ENCODE measurements around the gene SPOP.

SPOP gene

DNA sequence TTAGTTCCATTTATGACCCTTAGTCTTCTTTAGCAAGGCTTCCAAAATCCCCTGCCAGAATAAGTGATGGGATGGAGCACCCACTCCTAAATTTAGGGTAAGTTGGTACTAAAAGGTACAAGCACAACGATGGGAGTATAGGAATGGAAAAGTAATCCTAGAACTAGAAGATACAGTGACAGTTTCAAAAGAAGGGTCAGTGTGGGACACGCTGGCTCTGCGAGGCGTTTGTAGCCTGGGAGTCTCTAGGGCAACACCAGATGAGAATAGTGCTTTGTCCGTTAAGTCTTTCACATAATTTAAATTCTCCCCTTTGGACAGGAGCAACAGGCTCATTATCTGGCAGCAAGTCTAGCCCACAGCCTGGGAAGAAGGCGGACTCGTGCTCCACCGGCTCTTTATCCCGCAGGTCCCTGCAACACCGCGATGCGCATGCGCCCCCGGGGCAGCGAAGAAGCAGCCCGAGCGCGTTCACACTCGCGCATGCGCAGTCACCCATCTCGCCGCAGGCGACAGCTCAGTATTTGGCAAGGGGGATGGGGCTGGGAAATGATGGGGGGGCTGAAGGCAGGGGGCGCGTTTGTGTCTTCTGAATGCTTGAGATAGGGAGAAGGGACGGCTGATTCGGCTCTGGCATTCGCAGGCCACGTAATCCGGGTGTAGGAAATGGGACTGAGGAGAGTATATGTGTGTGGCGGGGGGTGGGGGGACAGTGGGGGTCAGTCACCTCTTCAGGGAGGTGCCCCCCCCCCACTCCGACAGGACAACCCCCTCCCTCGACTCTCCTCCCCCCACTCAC lies 564 bp downstream of the SPOP start (continued):
- TF ChIP-seq, protein P1, sequence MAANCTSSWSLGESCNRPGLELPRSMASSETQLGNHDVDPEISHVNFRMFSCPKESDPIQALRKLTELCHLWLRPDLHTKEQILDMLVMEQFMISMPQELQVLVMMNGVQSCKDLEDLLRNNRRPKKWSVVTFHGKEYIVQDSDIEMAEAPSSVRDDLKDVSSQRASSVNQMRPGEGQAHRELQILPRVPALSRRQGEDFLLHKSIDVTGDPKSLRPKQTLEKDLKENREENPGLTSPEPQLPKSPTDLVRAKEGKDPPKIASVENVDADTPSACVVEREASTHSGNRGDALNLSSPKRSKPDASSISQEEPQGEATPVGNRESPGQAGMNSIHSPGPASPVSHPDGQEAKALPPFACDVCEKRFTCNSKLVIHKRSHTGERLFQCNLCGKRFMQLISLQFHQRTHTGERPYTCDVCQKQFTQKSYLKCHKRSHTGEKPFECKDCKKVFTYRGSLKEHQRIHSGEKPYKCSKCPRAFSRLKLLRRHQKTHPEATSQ (tag by site-specific recombination; IDR thresholded peaks at IDR 0.05): peak; percentile 56; the same call in 1 of the 2 replicates
- TF ChIP-seq ZNF416 (tag by site-specific recombination; IDR thresholded peaks at IDR 0.05) (no peak), ZNF660 (tag by site-specific recombination; IDR thresholded peaks at IDR 0.05) (peak; percentile 30; the same call in 1 of the 2 replicates), OSR2 (tag by site-specific recombination; IDR thresholded peaks at IDR 0.05) (0 out of 2 replicates have a peak, but pooled peaks have one; percentile 11), ZNF239 (tag by site-specific recombination; IDR thresholded peaks at IDR 0.05) (no peak), GLI4 (tag by site-specific recombination; IDR thresholded peaks at IDR 0.05) (0 out of 2 replicates have a peak, but pooled peaks have one; percentile 57), ZNF221 (tag by site-specific recombination; IDR thresholded peaks at IDR 0.05; ENCODE audit: borderline replicate concordance) (no peak), OVOL3 (tag by site-specific recombination; IDR thresholded peaks at IDR 0.05) (0 out of 2 replicates have a peak, but pooled peaks have one; percentile 43), MYNN (tag by site-specific recombination; IDR thresholded peaks at IDR 0.05; ENCODE audit: borderline replicate concordance) (peak; percentile 84; the same call in 1 of the 2 replicates), ZNF157 (tag by site-specific recombination; IDR thresholded peaks at IDR 0.05) (peak; percentile 41; the same call in 1 of the 2 replicates), SP2 (tag by site-specific recombination; IDR thresholded peaks at IDR 0.05) (peak; percentile 8; the same call in 1 of the 2 replicates), ZNF184 (tag by site-specific recombination; IDR thresholded peaks at IDR 0.05) (no peak), ZBTB48 (tag by site-specific recombination; IDR thresholded peaks at IDR 0.05) (peak; percentile 51; the same call in 1 of the 2 replicates), GFI1B (tag by site-specific recombination; IDR thresholded peaks at IDR 0.05) (0 out of 2 replicates have a peak, but pooled peaks have one; percentile 44), ZNF747 (tag by site-specific recombination; IDR thresholded peaks at IDR 0.05) (0 out of 2 replicates have a peak, but pooled peaks have one; percentile 41), ZNF76 (tag by site-specific recombination; IDR thresholded peaks at IDR 0.05; ENCODE audit: borderline replicate concordance, low read depth) (0 out of 2 replicates have a peak, but pooled peaks have one; percentile 22), ZNF623 (tag by site-specific recombination; IDR thresholded peaks at IDR 0.05) (peak; percentile 32; the same call in 1 of the 2 replicates), ZNF629 (tag by site-specific recombination; IDR thresholded peaks at IDR 0.05) (no peak)
- TF ChIP-seq, protein P2, sequence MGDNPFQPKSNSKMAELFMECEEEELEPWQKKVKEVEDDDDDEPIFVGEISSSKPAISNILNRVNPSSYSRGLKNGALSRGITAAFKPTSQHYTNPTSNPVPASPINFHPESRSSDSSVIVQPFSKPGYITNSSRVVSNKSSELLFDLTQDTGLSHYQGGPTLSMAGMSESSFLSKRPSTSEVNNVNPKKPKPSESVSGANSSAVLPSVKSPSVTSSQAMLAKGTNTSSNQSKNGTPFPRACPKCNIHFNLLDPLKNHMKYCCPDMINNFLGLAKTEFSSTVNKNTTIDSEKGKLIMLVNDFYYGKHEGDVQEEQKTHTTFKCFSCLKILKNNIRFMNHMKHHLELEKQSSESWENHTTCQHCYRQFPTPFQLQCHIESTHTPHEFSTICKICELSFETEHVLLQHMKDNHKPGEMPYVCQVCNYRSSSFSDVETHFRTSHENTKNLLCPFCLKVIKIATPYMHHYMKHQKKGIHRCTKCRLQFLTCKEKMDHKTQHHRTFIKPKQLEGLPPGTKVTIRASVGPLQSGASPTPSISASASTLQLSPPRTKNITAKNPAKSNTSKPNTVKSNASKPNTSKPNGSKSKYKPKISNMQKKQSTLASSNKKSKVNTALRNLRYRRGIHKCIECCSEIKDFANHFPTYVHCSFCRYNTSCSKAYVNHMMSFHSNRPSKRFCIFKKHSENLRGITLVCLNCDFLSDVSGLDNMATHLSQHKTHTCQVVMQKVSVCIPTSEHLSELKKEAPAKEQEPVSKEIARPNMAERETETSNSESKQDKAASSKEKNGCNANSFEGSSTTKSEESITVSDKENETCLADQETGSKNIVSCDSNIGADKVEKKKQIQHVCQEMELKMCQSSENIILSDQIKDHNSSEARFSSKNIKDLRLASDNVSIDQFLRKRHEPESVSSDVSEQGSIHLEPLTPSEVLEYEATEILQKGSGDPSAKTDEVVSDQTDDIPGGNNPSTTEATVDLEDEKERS (tag by site-specific recombination; IDR thresholded peaks at IDR 0.05): 0 out of 2 replicates have a peak, but pooled peaks have one; percentile 5
- TF ChIP-seq, protein P3, sequence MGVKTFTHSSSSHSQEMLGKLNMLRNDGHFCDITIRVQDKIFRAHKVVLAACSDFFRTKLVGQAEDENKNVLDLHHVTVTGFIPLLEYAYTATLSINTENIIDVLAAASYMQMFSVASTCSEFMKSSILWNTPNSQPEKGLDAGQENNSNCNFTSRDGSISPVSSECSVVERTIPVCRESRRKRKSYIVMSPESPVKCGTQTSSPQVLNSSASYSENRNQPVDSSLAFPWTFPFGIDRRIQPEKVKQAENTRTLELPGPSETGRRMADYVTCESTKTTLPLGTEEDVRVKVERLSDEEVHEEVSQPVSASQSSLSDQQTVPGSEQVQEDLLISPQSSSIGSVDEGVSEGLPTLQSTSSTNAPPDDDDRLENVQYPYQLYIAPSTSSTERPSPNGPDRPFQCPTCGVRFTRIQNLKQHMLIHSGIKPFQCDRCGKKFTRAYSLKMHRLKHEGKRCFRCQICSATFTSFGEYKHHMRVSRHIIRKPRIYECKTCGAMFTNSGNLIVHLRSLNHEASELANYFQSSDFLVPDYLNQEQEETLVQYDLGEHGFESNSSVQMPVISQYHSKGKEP (tag by site-specific recombination; IDR thresholded peaks at IDR 0.05): no peak
- TF ChIP-seq, protein P4, sequence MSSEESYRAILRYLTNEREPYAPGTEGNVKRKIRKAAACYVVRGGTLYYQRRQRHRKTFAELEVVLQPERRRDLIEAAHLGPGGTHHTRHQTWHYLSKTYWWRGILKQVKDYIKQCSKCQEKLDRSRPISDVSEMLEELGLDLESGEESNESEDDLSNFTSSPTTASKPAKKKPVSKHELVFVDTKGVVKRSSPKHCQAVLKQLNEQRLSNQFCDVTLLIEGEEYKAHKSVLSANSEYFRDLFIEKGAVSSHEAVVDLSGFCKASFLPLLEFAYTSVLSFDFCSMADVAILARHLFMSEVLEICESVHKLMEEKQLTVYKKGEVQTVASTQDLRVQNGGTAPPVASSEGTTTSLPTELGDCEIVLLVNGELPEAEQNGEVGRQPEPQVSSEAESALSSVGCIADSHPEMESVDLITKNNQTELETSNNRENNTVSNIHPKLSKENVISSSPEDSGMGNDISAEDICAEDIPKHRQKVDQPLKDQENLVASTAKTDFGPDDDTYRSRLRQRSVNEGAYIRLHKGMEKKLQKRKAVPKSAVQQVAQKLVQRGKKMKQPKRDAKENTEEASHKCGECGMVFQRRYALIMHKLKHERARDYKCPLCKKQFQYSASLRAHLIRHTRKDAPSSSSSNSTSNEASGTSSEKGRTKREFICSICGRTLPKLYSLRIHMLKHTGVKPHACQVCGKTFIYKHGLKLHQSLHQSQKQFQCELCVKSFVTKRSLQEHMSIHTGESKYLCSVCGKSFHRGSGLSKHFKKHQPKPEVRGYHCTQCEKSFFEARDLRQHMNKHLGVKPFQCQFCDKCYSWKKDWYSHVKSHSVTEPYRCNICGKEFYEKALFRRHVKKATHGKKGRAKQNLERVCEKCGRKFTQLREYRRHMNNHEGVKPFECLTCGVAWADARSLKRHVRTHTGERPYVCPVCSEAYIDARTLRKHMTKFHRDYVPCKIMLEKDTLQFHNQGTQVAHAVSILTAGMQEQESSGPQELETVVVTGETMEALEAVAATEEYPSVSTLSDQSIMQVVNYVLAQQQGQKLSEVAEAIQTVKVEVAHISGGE (tag by site-specific recombination; conservative IDR thresholded peaks at IDR 0.05; ENCODE audit: low read depth): no peak
- TF ChIP-seq, protein P5, sequence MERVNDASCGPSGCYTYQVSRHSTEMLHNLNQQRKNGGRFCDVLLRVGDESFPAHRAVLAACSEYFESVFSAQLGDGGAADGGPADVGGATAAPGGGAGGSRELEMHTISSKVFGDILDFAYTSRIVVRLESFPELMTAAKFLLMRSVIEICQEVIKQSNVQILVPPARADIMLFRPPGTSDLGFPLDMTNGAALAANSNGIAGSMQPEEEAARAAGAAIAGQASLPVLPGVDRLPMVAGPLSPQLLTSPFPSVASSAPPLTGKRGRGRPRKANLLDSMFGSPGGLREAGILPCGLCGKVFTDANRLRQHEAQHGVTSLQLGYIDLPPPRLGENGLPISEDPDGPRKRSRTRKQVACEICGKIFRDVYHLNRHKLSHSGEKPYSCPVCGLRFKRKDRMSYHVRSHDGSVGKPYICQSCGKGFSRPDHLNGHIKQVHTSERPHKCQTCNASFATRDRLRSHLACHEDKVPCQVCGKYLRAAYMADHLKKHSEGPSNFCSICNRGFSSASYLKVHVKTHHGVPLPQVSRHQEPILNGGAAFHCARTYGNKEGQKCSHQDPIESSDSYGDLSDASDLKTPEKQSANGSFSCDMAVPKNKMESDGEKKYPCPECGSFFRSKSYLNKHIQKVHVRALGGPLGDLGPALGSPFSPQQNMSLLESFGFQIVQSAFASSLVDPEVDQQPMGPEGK (tag by site-specific recombination; IDR thresholded peaks at IDR 0.05): peak; percentile 100
- TF ChIP-seq, protein P6, sequence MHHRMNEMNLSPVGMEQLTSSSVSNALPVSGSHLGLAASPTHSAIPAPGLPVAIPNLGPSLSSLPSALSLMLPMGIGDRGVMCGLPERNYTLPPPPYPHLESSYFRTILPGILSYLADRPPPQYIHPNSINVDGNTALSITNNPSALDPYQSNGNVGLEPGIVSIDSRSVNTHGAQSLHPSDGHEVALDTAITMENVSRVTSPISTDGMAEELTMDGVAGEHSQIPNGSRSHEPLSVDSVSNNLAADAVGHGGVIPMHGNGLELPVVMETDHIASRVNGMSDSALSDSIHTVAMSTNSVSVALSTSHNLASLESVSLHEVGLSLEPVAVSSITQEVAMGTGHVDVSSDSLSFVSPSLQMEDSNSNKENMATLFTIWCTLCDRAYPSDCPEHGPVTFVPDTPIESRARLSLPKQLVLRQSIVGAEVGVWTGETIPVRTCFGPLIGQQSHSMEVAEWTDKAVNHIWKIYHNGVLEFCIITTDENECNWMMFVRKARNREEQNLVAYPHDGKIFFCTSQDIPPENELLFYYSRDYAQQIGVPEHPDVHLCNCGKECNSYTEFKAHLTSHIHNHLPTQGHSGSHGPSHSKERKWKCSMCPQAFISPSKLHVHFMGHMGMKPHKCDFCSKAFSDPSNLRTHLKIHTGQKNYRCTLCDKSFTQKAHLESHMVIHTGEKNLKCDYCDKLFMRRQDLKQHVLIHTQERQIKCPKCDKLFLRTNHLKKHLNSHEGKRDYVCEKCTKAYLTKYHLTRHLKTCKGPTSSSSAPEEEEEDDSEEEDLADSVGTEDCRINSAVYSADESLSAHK (tag by site-specific recombination; IDR thresholded peaks at IDR 0.05): peak; percentile 70; the same call in 1 of the 2 replicates
